Measurements from ENCODE around the gene TAT.
"Not testable (repeated sequence)": the region's sequence is repeated elsewhere in the genome, so short reads cannot be mapped to it uniquely, and the experiment has no call there.

TAT gene

DNA sequence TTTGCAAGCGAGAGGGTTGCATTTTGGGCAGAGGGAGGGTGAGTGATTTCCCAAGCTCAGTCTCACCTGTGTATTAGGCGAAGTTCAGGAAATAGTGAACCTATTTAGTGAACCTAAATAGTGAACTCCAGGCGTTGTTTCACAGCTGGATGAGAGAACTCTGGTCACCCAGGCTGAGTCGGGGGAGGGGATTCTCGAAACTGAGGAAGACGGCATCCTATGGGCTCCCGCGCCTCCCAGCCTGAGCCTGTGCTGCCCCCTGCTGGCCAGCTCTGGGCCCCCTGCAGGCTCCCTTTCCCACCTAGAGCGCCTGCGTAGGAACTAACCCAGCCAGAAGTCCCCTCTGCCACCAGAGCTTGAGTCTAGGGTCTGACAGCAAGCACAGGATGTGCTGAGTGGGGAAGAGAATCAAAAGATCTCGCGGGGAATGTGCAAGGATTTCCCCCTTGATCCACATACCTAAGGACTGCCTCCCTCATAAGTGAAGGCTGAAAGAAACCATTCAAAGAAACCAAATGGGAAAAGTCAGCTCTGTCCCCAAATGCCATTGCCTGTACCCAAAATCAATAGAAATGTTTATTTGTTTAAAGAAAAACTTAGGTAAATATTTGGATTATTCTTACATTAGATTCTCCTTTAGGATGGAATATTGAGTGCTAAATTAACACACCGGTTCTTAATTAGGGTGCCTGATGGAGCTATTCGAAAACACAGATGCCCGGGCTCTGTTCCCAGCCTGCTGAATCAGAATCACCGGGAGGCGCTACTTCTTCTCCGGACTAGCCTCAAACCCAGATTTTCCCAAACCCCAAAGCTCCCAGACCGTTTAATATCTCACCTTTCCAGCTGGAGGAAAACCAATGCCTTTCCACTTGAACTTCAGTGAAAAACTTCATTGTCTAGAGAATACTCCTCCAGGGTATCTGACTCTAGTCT is 34.3 kb upstream of the TAT start:
- H3K4me3 ChIP-seq (ENCODE audit: low read depth, low read length) = no peak overlapping the region
- TF ChIP-seq, protein P1, sequence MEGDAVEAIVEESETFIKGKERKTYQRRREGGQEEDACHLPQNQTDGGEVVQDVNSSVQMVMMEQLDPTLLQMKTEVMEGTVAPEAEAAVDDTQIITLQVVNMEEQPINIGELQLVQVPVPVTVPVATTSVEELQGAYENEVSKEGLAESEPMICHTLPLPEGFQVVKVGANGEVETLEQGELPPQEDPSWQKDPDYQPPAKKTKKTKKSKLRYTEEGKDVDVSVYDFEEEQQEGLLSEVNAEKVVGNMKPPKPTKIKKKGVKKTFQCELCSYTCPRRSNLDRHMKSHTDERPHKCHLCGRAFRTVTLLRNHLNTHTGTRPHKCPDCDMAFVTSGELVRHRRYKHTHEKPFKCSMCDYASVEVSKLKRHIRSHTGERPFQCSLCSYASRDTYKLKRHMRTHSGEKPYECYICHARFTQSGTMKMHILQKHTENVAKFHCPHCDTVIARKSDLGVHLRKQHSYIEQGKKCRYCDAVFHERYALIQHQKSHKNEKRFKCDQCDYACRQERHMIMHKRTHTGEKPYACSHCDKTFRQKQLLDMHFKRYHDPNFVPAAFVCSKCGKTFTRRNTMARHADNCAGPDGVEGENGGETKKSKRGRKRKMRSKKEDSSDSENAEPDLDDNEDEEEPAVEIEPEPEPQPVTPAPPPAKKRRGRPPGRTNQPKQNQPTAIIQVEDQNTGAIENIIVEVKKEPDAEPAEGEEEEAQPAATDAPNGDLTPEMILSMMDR (IDR thresholded peaks at IDR 0.05; ENCODE audit: insufficient read depth, low read depth, low read length, missing control alignments) = peak; percentile 98
- DNase-seq (ENCODE audit: low read depth) = peak; percentile 89

- no peak for DNase-seq (ENCODE audit: low read depth)
- TF ChIP-seq, protein P1 (IDR thresholded peaks at IDR 0.05; ENCODE audit: insufficient read depth, low read depth, low read length, missing control alignments) = no peak
- H3K4me3 ChIP-seq (ENCODE audit: low read depth, low read length) = no peak overlapping the region
Observed at GRCh38 chr16:71610447-71610846, 33.6 kb upstream of the TAT start.

DNA sequence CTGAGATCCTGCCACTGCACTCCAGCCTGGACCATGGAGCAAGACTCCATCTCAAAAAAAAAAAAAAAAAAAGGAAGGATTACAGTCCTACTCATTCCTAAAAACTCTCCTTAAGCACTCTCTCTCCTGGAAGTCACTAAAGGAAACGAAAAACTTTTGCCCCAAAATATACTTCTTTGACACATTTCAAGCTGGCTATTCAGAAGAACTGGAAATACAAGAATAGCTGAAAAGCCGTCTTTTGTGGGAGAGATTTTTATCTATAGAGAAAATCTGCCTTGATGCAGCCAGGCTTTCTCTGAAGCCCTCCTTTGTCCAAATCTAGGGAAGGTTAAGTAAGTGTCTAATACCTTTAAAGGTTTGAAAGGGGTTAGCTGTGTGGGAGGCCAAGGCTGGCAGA is 32.2 kb upstream of the TAT start:
- DNase-seq (ENCODE audit: low read depth) = no peak
- H3K4me3 ChIP-seq (ENCODE audit: low read depth, low read length) = no peak overlapping the region
- TF ChIP-seq, protein P1 (IDR thresholded peaks at IDR 0.05; ENCODE audit: insufficient read depth, low read depth, low read length, missing control alignments) = no peak

GRCh38 chr16:71600822-71601221 is 23.9 kb upstream of the TAT start:
- H3K4me3 ChIP-seq (ENCODE audit: low read depth, low read length) = no peak overlapping the region
- no peak for DNase-seq (ENCODE audit: low read depth)
- TF ChIP-seq, protein P1 (IDR thresholded peaks at IDR 0.05; ENCODE audit: insufficient read depth, low read depth, low read length, missing control alignments) = no peak

GRCh38 chr16:71598426-71598825 is 21.5 kb upstream of the TAT start:
- DNase-seq (ENCODE audit: low read depth) = not testable (repeated sequence)

DNA sequence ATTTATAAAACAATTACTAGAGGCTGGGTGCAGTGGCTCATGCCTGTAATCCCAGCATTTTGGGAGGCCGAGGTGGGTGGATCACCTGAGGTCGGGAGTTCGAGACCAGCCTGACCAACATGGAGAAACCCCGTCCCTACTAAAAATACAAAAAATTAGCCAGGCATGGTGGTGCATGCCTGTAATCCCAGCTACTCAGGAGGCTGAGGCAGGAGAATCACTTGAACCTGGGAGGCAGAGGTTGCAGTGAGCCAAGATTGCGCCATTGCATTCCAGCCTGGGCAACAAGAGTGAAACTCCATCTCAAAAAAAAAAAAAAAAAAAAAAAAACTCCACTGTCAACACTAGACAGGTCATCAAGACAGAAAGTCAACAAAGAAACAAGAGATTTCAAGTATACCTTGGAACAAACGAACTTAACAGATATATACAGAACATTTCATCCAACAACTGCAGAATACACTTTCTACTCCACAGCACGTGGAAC is 18.5 kb upstream of the TAT start:
- not testable (repeated sequence) for DNase-seq (ENCODE audit: low read depth)

More at GRCh38 chr16:71598426-71598825, 21.5 kb upstream of the TAT start:
- not testable (repeated sequence) for H3K4me3 ChIP-seq (ENCODE audit: low read depth, low read length)

DNA sequence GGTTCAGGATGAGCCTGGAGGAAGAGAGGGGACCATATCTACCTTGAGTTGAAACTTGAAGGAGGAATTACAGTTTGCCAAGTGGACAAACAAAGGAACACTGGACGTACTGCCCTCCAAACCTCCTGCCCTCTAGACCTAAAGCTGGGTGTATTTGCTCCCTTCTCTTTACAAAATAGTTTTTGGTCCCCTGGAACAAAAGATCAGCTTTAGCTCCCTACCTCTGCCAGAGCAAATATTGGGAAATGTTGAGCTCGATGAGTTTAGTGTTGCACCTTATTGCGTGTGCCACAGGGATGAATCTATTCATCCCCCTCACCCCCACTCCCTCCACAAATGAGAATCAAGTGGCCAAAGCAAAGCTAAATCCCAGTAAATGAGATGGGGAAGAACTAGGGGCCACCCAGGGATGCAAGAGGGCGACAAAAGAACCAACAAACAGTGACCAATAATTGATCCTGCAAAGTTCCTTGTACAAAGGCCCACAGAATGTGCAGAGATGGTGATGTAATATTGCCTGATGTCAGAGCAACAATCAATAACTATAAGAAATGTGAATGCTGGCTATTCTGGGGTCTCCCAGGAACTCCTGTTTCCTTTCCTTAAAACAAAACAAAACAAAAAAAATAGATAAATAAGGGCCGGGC is 17.2 kb upstream of the TAT start:
- TF ChIP-seq, protein P1 (IDR thresholded peaks at IDR 0.05; ENCODE audit: insufficient read depth, low read depth, low read length, missing control alignments) = no peak
- no peak for DNase-seq (ENCODE audit: low read depth)
- no peak overlapping the region for H3K4me3 ChIP-seq (ENCODE audit: low read depth, low read length)

More for the DNA sequence above, 18.5 kb upstream of the TAT start:
- H3K4me3 ChIP-seq (ENCODE audit: low read depth, low read length) = not testable (repeated sequence)

Data from GM12865 (cell line).